DOHH2 (cell line): ENCODE data around the gene XCL2.

Experiments used
- CTCF ChIP-seq: fragments of 200-600 bp; sonication (generic); IDR thresholded peaks from one replicate; pipeline ENCODE4 v1.5.1; 2014; ENCODE audit warnings: antibody characterized with exemption, mild to moderate bottlenecking, low read depth, low read length; ENCODE audit not compliant: poor library complexity, severe bottlenecking
- EZH2phosphoT487 ChIP-seq: fragments of 200-600 bp; sonication (generic); IDR thresholded peaks from 2 replicates; pipeline ENCODE4 v1.6.1; 2017; ENCODE audit warnings: borderline replicate concordance, mild to moderate bottlenecking, antibody characterized with exemption, low read length, moderate library complexity, mixed read lengths

GRCh38 chr1:168550971-168551370 is 7.2 kb upstream of the XCL2 start:
- no peak for TF ChIP-seq CTCF
- no peak for TF ChIP-seq EZH2phosphoT487
